PC-9 (cell line): ENCODE results near the gene AADACL3.

Experiments
- CTCF ChIP-seq: fragments of 200-600 bp; sonication (generic); conservative IDR thresholded peaks from 2 replicates; pipeline ENCODE4 v1.6.1; 2017; ENCODE audit warnings: mixed run types, antibody characterized with exemption, mild to moderate bottlenecking, moderate library complexity
- EZH2 ChIP-seq: fragments of 200-600 bp; sonication (generic); IDR thresholded peaks from 2 replicates; pipeline ENCODE4 v1.8.0; 2017; ENCODE audit warnings: antibody characterized with exemption, low read depth

- TF ChIP-seq CTCF (no peak), EZH2 (no peak)
Measured at GRCh38 chr1:12769976-12770505, 54.1 kb downstream of the AADACL3 start.
